Naive B cell (primary cell): ENCODE measurements around the gene EDC3. TPM values are rescaled to one million over a fixed set of nuclear protein-coding genes. Genes with fewer than 3 reads are reported as not detected.

ENCODE experiments used
- ATAC-seq, 2 donors: fragments of 150-1000 bp; cut with Tn5 transposase; 2 replicates each; pipeline ENCODE4 v1.10.0; 2021; ENCODE audit warnings: low read depth in 2 of 2, mild to moderate bottlenecking in 2 of 2, moderate library complexity in 2 of 2
- DNase-seq: peaks from one replicate; pipeline ENCODE4 v3.0.0; 2022
- H3K27ac Mint-ChIP-seq, 6 donors: one replicate each; pipeline ENCODE4 v1.8.0; 2020 to 2022; ENCODE audit warnings: mild to moderate bottlenecking in 6 of 6, mixed read lengths in 6 of 6, moderate library complexity in 5 of 6, inconsistent platforms in 2 of 6
- H3K27me3 Mint-ChIP-seq, 3 donors: one replicate each; pipeline ENCODE4 v1.8.0; 2021 to 2022; ENCODE audit warnings: mixed read lengths in 3 of 3, mild to moderate bottlenecking in 1 of 3
- H3K36me3 Mint-ChIP-seq, 2 donors: one replicate each; pipeline ENCODE4 v1.8.0; 2020 to 2022; ENCODE audit warnings: mixed read lengths in 2 of 2, inconsistent platforms in 1 of 2, mild to moderate bottlenecking in 1 of 2
- H3K4me1 Mint-ChIP-seq, 3 donors: one replicate each; pipeline ENCODE4 v1.8.0; 2020 to 2022; ENCODE audit warnings: mixed read lengths in 3 of 3, inconsistent platforms in 1 of 3, mild to moderate bottlenecking in 1 of 3, moderate library complexity in 1 of 3
- H3K4me3 Mint-ChIP-seq, 8 donors: one replicate each; pipeline ENCODE4 v1.8.0; 2020 to 2022; ENCODE audit warnings: mild to moderate bottlenecking in 8 of 8, mixed read lengths in 8 of 8, moderate library complexity in 8 of 8, inconsistent platforms in 2 of 8
- H3K9me3 Mint-ChIP-seq, 7 donors: one replicate each; pipeline ENCODE4 v1.8.0; 2020 to 2022; ENCODE audit warnings: mixed read lengths in 7 of 7, mild to moderate bottlenecking in 5 of 7, inconsistent platforms in 2 of 7, moderate library complexity in 1 of 7
- polyA plus RNA-seq, 6 donors: library from polyadenylated mRNA; unstranded; fragments of 300-500 nt; fragmentation: Illumina TruSeq; gene quantifications; one replicate each; pipeline ENCODE4 v1.2.3, GENCODE V29; 2021; ENCODE audit warnings: low read depth in 6 of 6

EDC3 gene
- polyA plus RNA-seq, 6 donors from 2014 or later, result 14.4 to 30.1 (median 24.1) TPM

DNA sequence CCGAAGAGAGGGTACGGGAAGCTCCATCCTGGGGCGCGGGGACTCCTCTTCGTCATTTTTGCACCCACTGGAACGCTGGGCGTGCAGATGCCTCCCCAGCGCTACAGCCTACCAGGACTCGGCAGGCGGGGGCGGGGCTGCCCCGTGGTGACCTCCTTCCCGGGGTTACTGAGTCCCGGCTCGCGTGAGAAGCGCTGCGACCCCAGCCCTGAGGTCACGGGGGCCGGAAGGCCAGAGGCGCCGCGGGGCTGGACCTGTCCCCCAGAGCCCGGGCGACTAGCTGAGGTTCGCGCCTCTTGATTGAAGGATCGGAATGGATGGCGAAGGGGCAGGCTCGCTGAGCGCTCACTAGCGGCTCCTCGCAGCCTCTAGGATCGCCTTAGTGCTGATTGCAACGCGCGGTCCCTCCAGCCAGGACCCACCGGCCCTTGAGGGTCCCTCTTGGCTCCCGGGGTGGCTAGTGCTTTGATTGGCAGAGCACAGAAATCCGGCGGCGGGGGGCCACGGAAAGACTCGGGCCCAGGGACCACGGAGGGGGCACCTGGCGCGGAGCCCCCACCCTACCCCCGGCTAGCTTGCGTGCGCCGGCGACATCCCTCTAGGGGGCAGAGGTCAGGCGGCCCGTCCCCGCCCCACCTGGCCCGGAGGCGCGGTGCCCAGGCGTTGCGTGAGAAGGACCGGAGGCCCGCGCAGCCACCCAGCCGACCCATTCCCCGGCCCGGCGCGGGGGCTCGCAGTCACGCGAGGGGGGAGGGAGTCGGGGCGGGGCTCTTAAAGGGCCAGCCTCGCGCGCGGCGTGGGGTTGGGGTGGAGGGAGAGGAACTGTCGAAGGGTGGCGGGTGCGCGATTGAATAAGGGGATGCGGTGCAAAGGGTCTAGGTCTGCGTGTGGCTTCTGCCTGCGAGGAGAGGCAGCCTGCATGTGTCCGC, 30.3 kb upstream of the EDC3 start:
- H3K27ac Mint-ChIP-seq, result no peak overlapping the region
- peaks cover 44 to 64% (median 50%) of the 10 kb centered on the region in 3 donors for H3K27me3 Mint-ChIP-seq
- peaks cover 11 to 16% (median 16%) of the 10 kb centered on the region in 3 donors for H3K4me1 Mint-ChIP-seq
- peaks cover 0 to 4% of the 10 kb centered on the region in 2 donors for H3K36me3 Mint-ChIP-seq
- ATAC-seq (peak; percentile 66), DNase-seq (peak; percentile 11)
- peak overlapping the region; percentile 56 to 93 (median 78) for H3K4me3 Mint-ChIP-seq
- no peaks in the 10 kb centered on the region for H3K9me3 Mint-ChIP-seq

DNA sequence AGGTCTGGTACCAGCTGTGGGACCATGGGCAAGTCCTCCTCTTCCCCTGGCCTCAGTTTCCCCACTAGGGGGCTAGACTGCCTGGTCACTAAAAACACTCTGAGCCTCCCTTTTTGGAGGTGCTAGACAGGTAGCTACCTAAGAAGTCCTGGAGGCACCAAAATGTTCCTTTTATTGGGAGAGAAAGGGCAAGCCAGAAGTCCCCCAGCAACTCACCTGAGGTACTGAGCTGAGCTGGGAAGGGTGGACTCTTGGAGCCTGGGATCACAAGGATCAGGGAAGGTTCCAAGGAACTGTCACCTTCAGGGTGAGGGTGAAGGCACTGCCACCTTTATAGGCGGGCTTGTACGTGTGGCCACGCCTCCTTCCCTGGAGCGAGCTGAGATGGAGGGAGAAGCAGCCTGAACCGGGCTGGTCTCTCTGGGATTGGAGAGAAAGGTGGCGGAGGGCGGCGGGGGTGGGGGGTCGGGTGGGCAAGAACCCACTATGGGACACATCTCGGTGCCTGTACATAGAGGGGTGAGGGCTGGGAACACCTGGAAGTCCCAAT, 29.5 kb upstream of the EDC3 start, which contains the start of gene CYP1A1:
TSS of gene CYP1A1 (minus strand) at position 304 of the 550 bp plus-strand sequence. CDS start 2,431 bp downstream, outside the sequence.
- H3K27ac Mint-ChIP-seq, result peak within 1 kb of the TSS in 3 of 6 donors; percentile 25 to 74 (median 35)
- peaks cover 38 to 56% (median 42%) of the 10 kb centered on the region in 3 donors for H3K27me3 Mint-ChIP-seq
- peaks cover 11 to 16% (median 16%) of the 10 kb centered on the region in 3 donors for H3K4me1 Mint-ChIP-seq
- DNase-seq, result no peak
- H3K9me3 Mint-ChIP-seq, result no peaks in the 10 kb centered on the region
- peak within 1 kb of the TSS; percentile 63 to 86 (median 74) for H3K4me3 Mint-ChIP-seq
- H3K36me3 Mint-ChIP-seq, result peaks cover 0 to 4% of the 10 kb centered on the region in 2 donors
- no peak for ATAC-seq

DNA sequence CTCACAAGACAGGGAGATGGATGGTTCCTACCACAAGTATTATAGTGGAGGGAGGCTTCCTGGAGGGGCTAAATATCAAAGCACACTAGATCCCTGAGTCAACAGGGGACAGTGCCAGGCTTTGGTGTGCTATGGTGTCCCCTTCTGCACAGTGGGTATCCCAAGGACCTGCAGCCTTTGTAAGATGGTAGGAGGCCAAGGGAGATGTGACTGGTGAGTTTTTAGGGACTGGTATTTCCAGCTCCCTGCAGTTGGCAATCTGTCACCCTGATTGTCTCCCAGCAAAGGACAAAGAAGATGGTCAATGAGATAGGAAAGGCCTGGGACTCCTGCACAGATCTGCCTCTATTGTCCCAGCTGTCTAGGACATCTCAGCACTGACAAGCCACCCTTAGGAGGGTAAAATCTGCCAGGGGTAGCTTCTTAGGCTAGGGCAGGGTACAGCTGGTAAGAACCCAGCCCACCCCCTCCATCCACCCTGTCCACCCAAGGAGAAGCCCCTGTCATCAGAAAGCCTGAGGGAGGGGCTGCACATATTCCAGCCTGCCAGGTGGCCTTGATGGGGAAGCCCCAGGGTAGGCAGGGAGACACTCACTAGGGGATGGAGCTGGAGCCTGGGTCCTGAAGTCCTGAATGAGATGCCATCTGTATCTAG, 28.9 kb upstream of the EDC3 start:
- H3K36me3 Mint-ChIP-seq, result peaks cover 0 to 4% of the 10 kb centered on the region in 2 donors
- peak overlapping the region in 2 of 6 donors; percentile 13 to 74 for H3K27ac Mint-ChIP-seq
- H3K27me3 Mint-ChIP-seq, result peaks cover 32 to 50% (median 36%) of the 10 kb centered on the region in 3 donors
- DNase-seq (no peak), ATAC-seq (no peak)
- no peaks in the 10 kb centered on the region for H3K9me3 Mint-ChIP-seq
- H3K4me3 Mint-ChIP-seq, result peak overlapping the region in 7 of 8 donors; percentile 63 to 86 (median 73)
- peaks cover 11 to 16% (median 16%) of the 10 kb centered on the region in 3 donors for H3K4me1 Mint-ChIP-seq

- H3K4me3 Mint-ChIP-seq, result peak overlapping the region in 1 of 8 donors; percentile 63
Observed at GRCh38 chr15:74723754-74724334, 28.0 kb upstream of the EDC3 start.

GRCh38 chr15:74723187-74723586, 27.4 kb upstream of the EDC3 start:
- DNase-seq (no peak), ATAC-seq (no peak)
- Mint-ChIP-seq H3K9me3 (no peaks in the 10 kb centered on the region), H3K4me3 (peak overlapping the region in 1 of 8 donors; percentile 9), H3K27me3 (peaks cover 31 to 50% (median 32%) of the 10 kb centered on the region in 3 donors), H3K4me1 (peaks cover 11 to 16% (median 16%) of the 10 kb centered on the region in 3 donors), H3K36me3 (peaks cover 0 to 4% of the 10 kb centered on the region in 2 donors), H3K27ac (peak overlapping the region in 1 of 6 donors; percentile 4)

More at GRCh38 chr15:74723754-74724334, 28.0 kb upstream of the EDC3 start:
- Mint-ChIP-seq H3K9me3 (no peaks in the 10 kb centered on the region), H3K36me3 (peaks cover 0 to 4% of the 10 kb centered on the region in 2 donors), H3K27me3 (peaks cover 31 to 50% (median 33%) of the 10 kb centered on the region in 3 donors), H3K27ac (no peak overlapping the region), H3K4me1 (peaks cover 11 to 16% (median 16%) of the 10 kb centered on the region in 3 donors)
- ATAC-seq, result peak; percentile 22 to 25
- DNase-seq, result no peak

DNA sequence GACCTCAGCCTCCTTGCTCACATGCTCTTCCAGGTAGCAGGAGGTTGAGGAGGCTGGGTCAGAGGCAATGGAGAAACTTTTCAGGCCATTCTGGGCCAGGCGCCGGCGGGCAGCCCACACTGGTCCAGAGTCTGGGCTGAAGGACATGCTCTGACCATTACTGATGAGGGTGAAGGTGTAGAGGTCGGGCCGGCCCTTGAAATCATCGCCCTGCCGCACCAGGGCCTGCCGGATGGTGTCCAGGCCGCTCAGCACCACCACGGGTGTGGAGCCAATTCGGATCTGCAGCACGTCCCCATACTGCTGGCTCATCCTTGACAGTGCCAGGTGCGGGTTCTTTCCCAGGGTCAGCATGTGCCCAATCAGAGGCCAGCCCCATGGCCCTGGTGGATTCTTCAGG, 26.8 kb upstream of the EDC3 start:
- Mint-ChIP-seq H3K4me3 (no peak overlapping the region), H3K27ac (no peak overlapping the region), H3K36me3 (peaks cover 0 to 4% of the 10 kb centered on the region in 2 donors), H3K27me3 (peaks cover 26 to 45% (median 27%) of the 10 kb centered on the region in 3 donors), H3K4me1 (peaks cover 11 to 16% (median 16%) of the 10 kb centered on the region in 3 donors), H3K9me3 (no peaks in the 10 kb centered on the region)
- DNase-seq (no peak), ATAC-seq (no peak)

- no peak overlapping the region for H3K27ac Mint-ChIP-seq
- H3K27me3 Mint-ChIP-seq, result peaks cover 0 to 3% (median under 1%) of the 10 kb centered on the region in 3 donors
- ATAC-seq, result no peak
- DNase-seq, result no peak
- H3K4me1 Mint-ChIP-seq, result no peaks in the 10 kb centered on the region
- H3K4me3 Mint-ChIP-seq, result no peak overlapping the region
- no peaks in the 10 kb centered on the region for H3K36me3 Mint-ChIP-seq
- no peaks in the 10 kb centered on the region for H3K9me3 Mint-ChIP-seq
Observed at GRCh38 chr15:74716651-74717050, 20.8 kb upstream of the EDC3 start.

- Mint-ChIP-seq H3K9me3 (peaks cover 0 to 1% (median 0%) of the 10 kb centered on the region in 7 donors), H3K36me3 (no peaks in the 10 kb centered on the region), H3K27me3 (peaks cover 10 to 19% (median 14%) of the 10 kb centered on the region in 3 donors), H3K4me1 (no peaks in the 10 kb centered on the region), H3K27ac (peak overlapping the region in 1 of 6 donors; percentile 76), H3K4me3 (no peak overlapping the region)
- ATAC-seq (no peak), DNase-seq (no peak)
Observed at GRCh38 chr15:74712311-74712710, 16.5 kb upstream of the EDC3 start.

DNA sequence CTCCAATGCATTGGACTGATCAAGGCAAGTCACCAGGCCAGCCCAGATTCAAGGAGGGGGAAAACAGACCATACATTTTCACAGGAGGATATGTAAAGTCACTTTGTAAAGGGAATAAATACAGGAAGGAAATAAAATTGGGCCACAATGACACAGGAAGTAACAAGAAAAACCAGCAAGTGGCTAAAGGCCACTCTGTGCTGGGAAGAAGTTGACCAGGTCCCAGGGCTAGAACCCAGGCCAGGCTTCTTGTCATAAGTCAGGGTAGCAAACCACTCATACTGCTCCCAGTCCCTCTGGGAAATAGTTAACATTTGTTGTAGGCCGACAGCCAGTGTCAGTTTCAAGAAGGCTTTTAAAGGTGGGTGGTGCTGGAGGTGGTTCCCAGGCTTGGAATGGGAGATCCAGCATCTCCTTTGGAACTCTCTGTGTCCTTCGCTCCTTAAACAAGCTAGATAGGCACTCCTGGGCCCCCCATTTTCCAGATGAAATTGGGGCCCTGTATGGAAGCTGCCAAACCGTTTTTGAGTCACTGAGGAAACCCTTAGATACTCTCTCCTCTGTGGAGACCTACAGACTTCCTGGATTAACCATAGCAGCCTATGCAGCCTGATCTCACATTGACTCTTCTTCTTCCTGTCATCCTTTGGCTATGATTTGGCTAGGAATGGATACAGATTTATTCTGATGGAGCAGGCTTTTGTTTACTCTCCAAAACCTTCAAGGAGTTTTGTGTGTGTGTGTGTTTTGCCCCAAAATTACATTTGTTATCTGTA, 14.7 kb upstream of the EDC3 start:
- Mint-ChIP-seq H3K4me1 (no peaks in the 10 kb centered on the region), H3K4me3 (no peak overlapping the region), H3K27ac (no peak overlapping the region), H3K36me3 (no peaks in the 10 kb centered on the region), H3K9me3 (peaks cover 0 to 1% (median 0%) of the 10 kb centered on the region in 7 donors), H3K27me3 (peaks cover 14 to 29% (median 26%) of the 10 kb centered on the region in 3 donors)
- DNase-seq, result no peak
- ATAC-seq, result no peak

GRCh38 chr15:74709892-74710291, 14.1 kb upstream of the EDC3 start:
- Mint-ChIP-seq H3K4me1 (no peaks in the 10 kb centered on the region), H3K36me3 (no peaks in the 10 kb centered on the region), H3K27ac (no peak overlapping the region), H3K9me3 (peaks cover 0 to 1% (median 0%) of the 10 kb centered on the region in 7 donors), H3K4me3 (no peak overlapping the region), H3K27me3 (peaks cover 14 to 34% (median 31%) of the 10 kb centered on the region in 3 donors)
- ATAC-seq (no peak), DNase-seq (no peak)

DNA sequence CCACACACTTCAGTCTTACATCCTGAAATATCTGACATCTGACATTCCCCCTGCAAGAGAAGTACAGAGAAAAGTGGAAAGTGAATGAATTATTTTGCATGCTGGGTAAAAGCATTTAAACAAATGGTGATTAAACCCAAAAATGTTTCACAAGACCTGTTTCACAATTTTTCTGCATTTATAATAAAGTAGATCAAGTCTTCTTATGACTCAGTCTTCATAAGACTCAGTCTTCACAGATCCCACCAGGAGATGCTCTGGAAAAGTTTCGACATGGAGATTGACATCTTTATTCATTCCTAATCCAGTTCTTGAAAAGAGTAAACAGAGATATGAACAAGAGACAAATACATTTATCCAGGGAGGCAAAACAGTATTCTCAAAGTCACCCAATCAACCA, 13.2 kb upstream of the EDC3 start:
- H3K36me3 Mint-ChIP-seq, result no peaks in the 10 kb centered on the region
- no peak overlapping the region for H3K27ac Mint-ChIP-seq
- H3K27me3 Mint-ChIP-seq, result peaks cover 14 to 34% (median 31%) of the 10 kb centered on the region in 3 donors

GRCh38 chr15:74696808-74697207, 984 bp upstream of the EDC3 start:
- H3K4me1 Mint-ChIP-seq, result peaks cover 24 to 34% (median 26%) of the 10 kb centered on the region in 3 donors
- peaks cover 4 to 7% (median 4%) of the 10 kb centered on the region in 3 donors for H3K27me3 Mint-ChIP-seq
- no peak for ATAC-seq
- H3K36me3 Mint-ChIP-seq, result peaks cover 0 to 7% of the 10 kb centered on the region in 2 donors
- H3K27ac Mint-ChIP-seq, result peak overlapping the region in 5 of 6 donors; percentile 95 to 99 (median 97)
- H3K4me3 Mint-ChIP-seq, result peak overlapping the region; percentile 96 to 100 (median 100)
- H3K9me3 Mint-ChIP-seq, result no peaks in the 10 kb centered on the region
- no peak for DNase-seq

More for the DNA sequence above, 13.2 kb upstream of the EDC3 start:
- no peak for ATAC-seq
- no peak overlapping the region for H3K4me3 Mint-ChIP-seq
- no peaks in the 10 kb centered on the region for H3K4me1 Mint-ChIP-seq
- no peak for DNase-seq
- peaks cover 0 to 1% (median 0%) of the 10 kb centered on the region in 7 donors for H3K9me3 Mint-ChIP-seq
